K562 (cell line): ENCODE results near the gene ARMC9. TPM values are rescaled to one million over a fixed set of nuclear protein-coding genes. Genes with fewer than 3 reads are reported as not detected.

Experiments
- ATAC-seq: fragments of 200-7000 bp; cut with Tn5 transposase; 3 replicates; pipeline ENCODE4 v1.9.1; 2020; ENCODE audit warnings: moderate library complexity
- BruUV-seq: library from RNA; stranded (reverse); fragments of 400-500 nt; replicated peaks from 2 replicates; lab custom pipeline; 2021; lab: Mats Ljungman, UMichigan
- CTCF ChIA-PET: fragments of 300-600 bp; formaldehyde crosslinking; extraction: SDS; loops from one replicate; lab custom pipeline; 2021; ENCODE audit warnings: low intra/inter-chr PET ratio; lab: Yijun Ruan, JAX
- POLR2A ChIA-PET: fragments of 300-600, 350-650 bp; sonication (Branson Sonifier 250); formaldehyde crosslinking; extraction: SDS; loops from one replicate; lab custom pipeline; 2021; ENCODE audit warnings: antibody characterized with exemption, inconsistent platforms; lab: Yijun Ruan, JAX
- DNase-seq, 4 experiments: peaks; one replicate each; pipeline versions ENCODE4 v3.0.0 to v3.0.0-alpha.2; 2011 to 2018; ENCODE audit warnings: low spot score in 3 of 4, mixed read lengths in 3 of 4; ENCODE audit errors: extremely low read depth in 1 of 4
- FAIRE-seq: peaks from 2 replicates; lab custom pipeline; 2011; peaks lifted over from hg19 to GRCh38; lab: Jason Lieb, UNC
- H2AFZ ChIP-seq: 2 replicates; pipeline ENCODE4 v1.6.0; 2011; ENCODE audit warnings: low read depth, low read length, control low read depth, inconsistent platforms
- H3K27ac ChIP-seq: fragments of 200-600 bp; 3 replicates; pipeline ENCODE4 v1.8.0; 2011; ENCODE audit warnings: low read depth, mild to moderate bottlenecking, control low read depth, inconsistent platforms, low read length, moderate library complexity, mixed read lengths; ENCODE audit errors: extremely low read depth
- H3K27me3 ChIP-seq, 2 experiments: fragments of 300-600 bp in 1 of 2; 2 replicates in 1 of 2; 3 replicates in 1 of 2; pipeline versions ENCODE4 v1.6.0 to v1.8.0; 2011; ENCODE audit warnings: inconsistent platforms in 2 of 2, low read length in 2 of 2, mild to moderate bottlenecking in 1 of 2, mixed read lengths in 1 of 2, moderate library complexity in 1 of 2; ENCODE audit not compliant: control insufficient read depth in 2 of 2, insufficient read depth in 2 of 2
- H3K36me3 ChIP-seq: fragments of 300-600 bp; 3 replicates; pipeline ENCODE4 v1.8.0; 2011; ENCODE audit warnings: mild to moderate bottlenecking, low read length, inconsistent platforms; ENCODE audit not compliant: control insufficient read depth, insufficient read depth
- H3K4me1 ChIP-seq, 2 experiments: fragments of 200-600 bp in 1 of 2; replicated peaks in 1 of 2; 2 replicates in 1 of 2; 3 replicates in 1 of 2; pipeline versions ENCODE4 v1.5.1 to v1.8.0; 2011; ENCODE audit warnings: inconsistent platforms in 2 of 2, low read length in 2 of 2, mild to moderate bottlenecking in 1 of 2, mixed read lengths in 1 of 2, moderate library complexity in 1 of 2; ENCODE audit not compliant: control insufficient read depth in 2 of 2, insufficient read depth in 2 of 2
- H3K4me2 ChIP-seq: 2 replicates; pipeline ENCODE4 v1.6.1; 2011; ENCODE audit warnings: low read length, control low read depth, inconsistent platforms, mixed read lengths; ENCODE audit not compliant: insufficient read depth
- H3K4me3 ChIP-seq: fragments of 200-600 bp; sonication (generic), shearing (Covaris generic); 2 replicates; pipeline ENCODE4 v1.5.1; 2016; ENCODE audit warnings: control low read depth, inconsistent platforms
- H3K79me2 ChIP-seq: fragments of 200-600 bp; 3 replicates; pipeline ENCODE4 v1.8.0; 2011; ENCODE audit warnings: low read length, inconsistent platforms; ENCODE audit not compliant: control insufficient read depth, insufficient read depth
- H3K9ac ChIP-seq, 2 experiments: 2 replicates each; pipeline versions ENCODE4 v1.6.0 to v1.6.1; 2011; ENCODE audit warnings: low read depth in 2 of 2, low read length in 2 of 2, control low read depth in 1 of 2, inconsistent platforms in 1 of 2, mild to moderate bottlenecking in 1 of 2, mixed read lengths in 1 of 2; ENCODE audit not compliant: insufficient read depth in 1 of 2
- H3K9me1 ChIP-seq: one replicate; pipeline ENCODE4 v1.6.0; 2011; ENCODE audit warnings: inconsistent platforms, mild to moderate bottlenecking, low read length, moderate library complexity; ENCODE audit not compliant: control insufficient read depth, insufficient read depth
- H3K9me3 ChIP-seq: replicated peaks from 2 replicates; pipeline ENCODE4 v1.5.1; 2011; ENCODE audit warnings: low read depth, low read length, inconsistent platforms; ENCODE audit not compliant: control insufficient read depth, insufficient read depth
- H4K20me1 ChIP-seq: replicated peaks from 2 replicates; pipeline ENCODE4 v1.6.1; 2011; ENCODE audit warnings: low read length, inconsistent platforms, mixed read lengths; ENCODE audit not compliant: control insufficient read depth, insufficient read depth
- CEBPB ChIP-seq: fragments of 450-650 bp; IDR thresholded peaks from 2 replicates; pipeline ENCODE4 v1.6.1; 2016; ENCODE audit warnings: missing genetic modification characterization, missing compliant biosample characterization
- MED1 ChIP-seq: sonication (generic); formaldehyde crosslinking; IDR thresholded peaks from 2 replicates; pipeline ENCODE4 v1.8.1; 2023; ENCODE audit warnings: missing genetic modification reagents, borderline replicate concordance
- SIRT6 ChIP-seq: IDR thresholded peaks from one replicate; pipeline ENCODE4 v1.6.1; 2012; ENCODE audit warnings: low read depth, mild to moderate bottlenecking, control low read depth, inconsistent platforms, low read length, moderate library complexity
- SRSF3 ChIP-seq: fragments of 200-400 bp; formaldehyde crosslinking; IDR thresholded peaks from 2 replicates; pipeline ENCODE4 v1.6.1; 2016; ENCODE audit warnings: mild to moderate bottlenecking, low read length, moderate library complexity; ENCODE audit not compliant: insufficient read depth
- ZFP36 ChIP-seq: fragments of 150-350 bp; IDR thresholded peaks from 2 replicates; pipeline ENCODE4 v1.6.1; 2018; ENCODE audit warnings: low read length, low read depth; ENCODE audit not compliant: partially characterized antibody
- ZNF23 ChIP-seq: fragments of 250-450 bp; sonication (Bioruptor Pico); IDR thresholded peaks from 2 replicates; pipeline ENCODE4 v1.4.0; 2020; ENCODE audit warnings: mild to moderate bottlenecking
- WGBS: fragments of 100-300 bp; shearing (Covaris generic); methylation state at CpG from one replicate; pipeline ENCODE4 v1.1.6; 2016; ENCODE audit warnings: low coverage, mixed read lengths; ENCODE audit not compliant: insufficient coverage; ENCODE audit errors: missing lambda C conversion rate; 5-methylcytosine and 5-hydroxymethylcytosine counted together
- in situ Hi-C: fragments of 300-500 bp; cut with MboI; formaldehyde crosslinking; loops from 4 replicates; pipeline ENCODE4 v1.15.0; 2018; ENCODE audit warnings: inconsistent platforms, mixed read lengths
- intact Hi-C: fragments of 100-400 bp; cut with micrococcal nuclease; formaldehyde crosslinking; loops from 2 replicates; pipeline ENCODE4 v1.14.2; 2022
- polyA plus RNA-seq, 8 experiments: library from polyadenylated mRNA; depleted of rRNA in 4 of 8; stranded (reverse) in 5 of 8; unstranded in 3 of 8; fragments of >200 nt; fragmentation: Nextera tagmentation in 2 of 8; fragmentation: Illumina TruSeq in 1 of 8; extraction: Ambion mirVana in 2 of 8; extraction: Trizol in 1 of 8; gene quantifications; 2 replicates each; pipeline versions ENCODE4 v1.2.1 to v1.2.3, GENCODE V29; 2011 to 2014; ENCODE audit warnings: inconsistent platforms in 1 of 8, missing spikeins in 1 of 8
- total RNA-seq, 7 experiments: library from RNA; depleted of rRNA in 6 of 7; stranded (reverse); fragments of >200 nt in 6 of 7; fragmentation: Illumina TruSeq in 2 of 7; extraction: Trizol in 2 of 7; gene quantifications; 2 replicates each; pipeline versions ENCODE4 v1.2.1 to v1.2.3, GENCODE V29; 2011 to 2021; ENCODE audit warnings: low replicate concordance in 1 of 7
- TF ChIP-seq, protein P1 (sequence below), 2 experiments: IDR thresholded peaks; 2 replicates each; pipeline ENCODE4 v1.6.1; 2012; ENCODE audit warnings: improper control_type of control experiment in 2 of 2, low read depth in 2 of 2, low read length in 2 of 2, borderline replicate concordance in 1 of 2
- TF ChIP-seq, protein P2 (sequence below): sonication (generic); formaldehyde crosslinking; IDR thresholded peaks from 2 replicates; pipeline ENCODE4 v1.9.0; 2022; ENCODE audit warnings: mild to moderate bottlenecking, missing genetic modification reagents

The ARMC9 gene
- total and polyA plus RNA-seq, 9 of the 15 experiments (the other 6 are each of a cell fraction or from before 2014, with no cell fraction given), result 0.36 to 2.3 (median 1.1) TPM

DNA sequence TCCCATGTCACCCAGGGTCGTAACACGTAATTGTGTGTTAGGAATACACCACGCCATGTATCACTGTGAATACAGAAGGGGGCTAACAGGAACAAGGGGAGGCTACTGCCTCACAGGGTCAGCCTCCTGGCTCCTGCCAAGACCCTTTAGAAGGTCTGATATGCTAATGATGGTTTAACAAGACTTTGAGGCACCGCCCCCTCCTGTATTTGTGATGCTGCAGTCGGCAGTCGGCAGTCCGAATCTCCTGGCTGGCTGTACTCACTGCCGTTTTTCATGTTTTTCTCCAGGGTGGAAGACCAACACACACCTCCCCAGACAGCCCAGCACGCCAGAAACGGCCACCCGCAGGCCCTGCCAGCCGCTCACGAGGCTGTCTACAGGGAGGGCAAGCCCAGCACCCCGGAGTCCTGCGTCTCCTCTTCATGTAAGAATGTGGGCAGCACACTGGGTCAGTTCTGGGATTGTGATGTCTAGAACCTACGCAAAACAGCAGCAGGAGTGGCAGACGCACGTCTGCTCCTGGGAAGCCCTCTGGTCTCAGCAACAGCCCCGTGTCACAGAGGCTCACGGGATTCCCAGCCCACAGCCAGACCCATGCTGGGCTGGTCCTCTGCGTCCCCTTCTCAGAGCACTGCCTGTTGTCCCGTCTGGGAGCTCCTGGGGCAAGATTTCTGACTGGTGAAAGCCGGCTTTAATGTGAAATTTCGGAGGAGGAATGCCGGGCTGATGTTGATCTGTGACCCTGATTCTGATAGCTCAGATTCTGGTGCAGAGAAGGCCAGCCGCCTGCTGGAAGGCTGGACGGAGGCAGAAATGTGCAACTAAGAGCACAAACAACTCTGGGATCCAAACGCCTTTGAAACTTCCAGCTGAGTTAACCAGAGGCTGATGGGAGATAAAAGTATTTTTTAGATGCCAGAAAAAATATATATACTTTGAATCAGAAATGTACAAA lies 157.4 kb downstream of the ARMC9 start:
- FAIRE-seq, result no peak
- intact Hi-C loops, result no loop called here
- CTCF ChIA-PET, result no interaction called here
- Histone ChIP-seq H4K20me1 (no peaks in the 10 kb centered on the region), H3K9me1 (no peaks in the 10 kb centered on the region), H3K4me3 (no peak overlapping the region), H3K36me3 (no peaks in the 10 kb centered on the region), H3K9me3 (no peaks in the 10 kb centered on the region), H3K4me2 (no peak overlapping the region; the same call in 1 of the 2 replicates), H3K27ac (no peak overlapping the region), H3K9ac (peak overlapping the region in 1 of 2 experiments; percentile 58; a peak in 2 of 4 replicates), H3K79me2 (no peaks in the 10 kb centered on the region), H3K27me3 (peaks cover 0 to 31% of the 10 kb centered on the region in 2 experiments; a peak in 3 of 5 replicates), H3K4me1 (peaks cover 0 to 11% of the 10 kb centered on the region in 2 experiments; a peak in 2 of 5 replicates), H2AFZ (peak overlapping the region; percentile 17; the same call in 1 of the 2 replicates)
- TF ChIP-seq, protein P1, sequence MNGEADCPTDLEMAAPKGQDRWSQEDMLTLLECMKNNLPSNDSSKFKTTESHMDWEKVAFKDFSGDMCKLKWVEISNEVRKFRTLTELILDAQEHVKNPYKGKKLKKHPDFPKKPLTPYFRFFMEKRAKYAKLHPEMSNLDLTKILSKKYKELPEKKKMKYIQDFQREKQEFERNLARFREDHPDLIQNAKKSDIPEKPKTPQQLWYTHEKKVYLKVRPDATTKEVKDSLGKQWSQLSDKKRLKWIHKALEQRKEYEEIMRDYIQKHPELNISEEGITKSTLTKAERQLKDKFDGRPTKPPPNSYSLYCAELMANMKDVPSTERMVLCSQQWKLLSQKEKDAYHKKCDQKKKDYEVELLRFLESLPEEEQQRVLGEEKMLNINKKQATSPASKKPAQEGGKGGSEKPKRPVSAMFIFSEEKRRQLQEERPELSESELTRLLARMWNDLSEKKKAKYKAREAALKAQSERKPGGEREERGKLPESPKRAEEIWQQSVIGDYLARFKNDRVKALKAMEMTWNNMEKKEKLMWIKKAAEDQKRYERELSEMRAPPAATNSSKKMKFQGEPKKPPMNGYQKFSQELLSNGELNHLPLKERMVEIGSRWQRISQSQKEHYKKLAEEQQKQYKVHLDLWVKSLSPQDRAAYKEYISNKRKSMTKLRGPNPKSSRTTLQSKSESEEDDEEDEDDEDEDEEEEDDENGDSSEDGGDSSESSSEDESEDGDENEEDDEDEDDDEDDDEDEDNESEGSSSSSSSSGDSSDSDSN (IDR thresholded peaks at IDR 0.05; ENCODE audit: borderline replicate concordance in 1 of 2, low read depth in 2 of 2, low read length in 2 of 2), result no peak
- TF ChIP-seq, protein P2, sequence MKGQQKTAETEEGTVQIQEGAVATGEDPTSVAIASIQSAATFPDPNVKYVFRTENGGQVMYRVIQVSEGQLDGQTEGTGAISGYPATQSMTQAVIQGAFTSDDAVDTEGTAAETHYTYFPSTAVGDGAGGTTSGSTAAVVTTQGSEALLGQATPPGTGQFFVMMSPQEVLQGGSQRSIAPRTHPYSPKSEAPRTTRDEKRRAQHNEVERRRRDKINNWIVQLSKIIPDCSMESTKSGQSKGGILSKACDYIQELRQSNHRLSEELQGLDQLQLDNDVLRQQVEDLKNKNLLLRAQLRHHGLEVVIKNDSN (CRISPR knock-in tag), result no peak
- TF ChIP-seq SRSF3, result no peak
- TF ChIP-seq ZFP36, result no peak
- no peak for TF ChIP-seq MED1 (CRISPR knock-in tag)
- TF ChIP-seq CEBPB (tag), result no peak
- no peak for TF ChIP-seq ZNF23
- TF ChIP-seq SIRT6, result no peak
- 10% methylated on average over 16 of the region's 28 CpGs for WGBS
- POLR2A ChIA-PET, result interaction anchor here (1.0 kb wide), 1 partner anchor 9 kb away, joined by 5 read pairs; no protein-coding TSS in a partner anchor
- BruUV-seq, result no TSS peak
- DNase-seq, result no peak
- peak; percentile 36; the same call in 1 of the 3 replicates for ATAC-seq
- in situ Hi-C loops, result no loop called here
